GM21737 (cell line): ENCODE results near the gene ZBTB22.
A peak's percentile ranks its signal among the peaks of the same experiment; 100 is the strongest.
"Not testable (repeated sequence)": the region's sequence is repeated elsewhere in the genome, so short reads cannot be mapped to it uniquely, and the experiment has no call there.

Experiments
- ATAC-seq: cut with Tn5 transposase; IDR thresholded peaks from one replicate; pipeline ENCODE4 v1.9.1; 2021; ENCODE audit warnings: mild to moderate bottlenecking, moderate library complexity; ENCODE audit not compliant: unreplicated experiment

The ZBTB22 gene

GRCh38 chr6:33301877-33302276, 15.7 kb downstream of the ZBTB22 start:
- no peak for ATAC-seq

- peak; percentile 60 for ATAC-seq
Measured at GRCh38 chr6:33299237-33299944, 18.2 kb downstream of the ZBTB22 start.

- ATAC-seq = peak; percentile 22
Measured at GRCh38 chr6:33298773-33299236, 18.7 kb downstream of the ZBTB22 start, which contains the start of gene RGL2. Gene RGL2 (minus strand): TSS chr6:33298942. CDS start chr6:33298610, 332 bp downstream.

GRCh38 chr6:33297956-33298772, 19.4 kb downstream of the ZBTB22 start:
- no peak for ATAC-seq

- ATAC-seq = no peak
Measured at GRCh38 chr6:33297406-33297955, 20.1 kb downstream of the ZBTB22 start.

GRCh38 chr6:33296797-33297405, 20.6 kb downstream of the ZBTB22 start:
- ATAC-seq = no peak

GRCh38 chr6:33295621-33296369, 21.7 kb downstream of the ZBTB22 start:
- ATAC-seq = no peak

GRCh38 chr6:33294086-33294823, 23.3 kb downstream of the ZBTB22 start:
- ATAC-seq = no peak

GRCh38 chr6:33292996-33293682, 24.4 kb downstream of the ZBTB22 start:
- ATAC-seq = no peak

- no peak for ATAC-seq
Measured at GRCh38 chr6:33290459-33290858, 27.1 kb downstream of the ZBTB22 start.

- ATAC-seq = no peak
Measured at GRCh38 chr6:33289784-33290315, 27.7 kb downstream of the ZBTB22 start.

GRCh38 chr6:33288921-33289783, 28.4 kb downstream of the ZBTB22 start, which contains the start of the genes PFDN6 and WDR46:
Gene PFDN6 (plus strand): TSS chr6:33289601. CDS start chr6:33289857, 256 bp downstream.
Gene WDR46 (minus strand): TSS chr6:33289239. CDS start chr6:33289170, 69 bp downstream.
- ATAC-seq = peak; percentile 63

GRCh38 chr6:33288141-33288920, 29.2 kb downstream of the ZBTB22 start:
- no peak for ATAC-seq

- no peak for ATAC-seq
Measured at GRCh38 chr6:33286946-33287914, 30.3 kb downstream of the ZBTB22 start.

- ATAC-seq = not testable (repeated sequence)
Measured at GRCh38 chr6:33285214-33285613, 32.3 kb downstream of the ZBTB22 start.

- no peak for ATAC-seq
Measured at GRCh38 chr6:33280539-33280938, 37.0 kb downstream of the ZBTB22 start.
